Measurements from ENCODE around the gene GPHB5. TPM values are rescaled to one million over a fixed set of nuclear protein-coding genes. Genes with fewer than 3 reads are reported as not detected.
"Not testable (repeated sequence)": the region's sequence is repeated elsewhere in the genome, so short reads cannot be mapped to it uniquely, and the experiment has no call there.

The GPHB5 gene
- total RNA-seq, 1 donor: not detected

DNA sequence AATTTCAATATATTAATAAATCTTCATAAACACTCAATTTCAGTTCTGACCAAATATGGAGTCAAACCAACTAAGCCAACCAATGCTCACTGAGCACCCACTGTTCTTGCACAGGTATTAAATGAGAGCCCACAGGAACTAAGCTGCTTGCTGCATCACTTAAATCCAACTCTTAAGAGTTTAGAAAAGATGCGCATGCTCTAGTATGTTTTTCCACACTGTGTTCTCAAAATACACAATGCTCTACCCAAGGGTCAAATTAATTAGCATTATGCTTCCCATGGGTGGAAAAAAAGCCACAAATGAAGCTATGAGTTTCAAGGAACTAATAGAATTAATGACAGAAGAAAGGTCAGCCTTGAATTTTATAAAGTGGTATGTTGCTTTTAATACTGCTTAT, 3.7 kb upstream of the GPHB5 start:
- no peak for TF ChIP-seq CTCF (IDR thresholded peaks at IDR 0.05; ENCODE audit: insufficient read depth, low read depth, low read length)
- DNase-seq (ENCODE audit: low read depth): no peak
- no peak overlapping the region for H3K4me3 ChIP-seq (ENCODE audit: low read depth, low read length)

DNA sequence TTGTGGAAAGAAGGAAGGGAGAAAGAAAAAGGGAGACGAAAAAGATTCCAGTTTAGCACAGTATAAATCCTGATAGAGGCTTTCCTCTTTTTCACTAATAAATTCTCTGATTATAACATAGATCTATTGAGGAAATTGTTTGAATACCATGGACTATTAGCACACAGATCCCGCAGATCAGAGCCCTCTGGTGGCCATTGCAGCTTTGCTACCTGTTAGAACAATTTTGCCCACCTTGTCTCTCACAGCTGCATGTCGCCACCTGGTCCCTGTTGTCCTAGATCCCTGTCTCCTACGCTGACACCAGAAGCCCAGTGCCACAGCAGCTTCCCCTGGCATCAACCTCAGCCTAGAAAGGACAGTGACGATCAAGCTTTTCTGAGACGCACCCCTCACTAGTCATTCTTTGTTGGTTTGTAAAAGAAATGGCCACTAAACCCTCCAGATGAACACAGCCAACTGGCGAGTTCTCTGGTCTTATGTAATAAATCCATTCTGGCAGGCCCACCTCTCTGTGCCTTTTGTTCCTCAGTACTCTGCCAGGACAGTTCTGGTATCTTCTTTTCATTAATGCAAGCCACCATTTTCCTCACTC, 9.9 kb downstream of the GPHB5 start:
- H3K4me3 ChIP-seq (ENCODE audit: low read depth, low read length): no peak overlapping the region
- TF ChIP-seq CTCF (IDR thresholded peaks at IDR 0.05; ENCODE audit: insufficient read depth, low read depth, low read length): peak; percentile 47
- peak; percentile 5 for DNase-seq (ENCODE audit: low read depth)

DNA sequence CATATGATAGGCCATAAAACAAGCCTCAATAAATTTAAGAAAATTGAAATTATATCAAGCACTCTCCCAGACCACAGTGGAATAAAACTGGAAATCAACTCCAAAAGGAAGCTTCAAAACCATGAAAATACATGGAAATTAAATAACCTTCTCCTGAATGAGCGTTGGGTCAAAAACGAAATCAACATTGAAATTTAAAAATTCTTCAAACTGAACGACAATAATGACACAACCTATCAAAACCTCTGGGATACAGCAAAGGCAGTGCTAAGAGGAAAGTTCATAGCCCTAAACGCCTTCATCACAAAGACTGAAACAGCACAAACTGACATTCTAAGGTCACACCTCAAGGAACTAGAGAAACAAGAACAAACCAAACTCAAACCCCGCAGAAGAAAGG, 14.3 kb downstream of the GPHB5 start:
- H3K4me3 ChIP-seq (ENCODE audit: low read depth, low read length); DNase-seq (ENCODE audit: low read depth): not testable (repeated sequence)

DNA sequence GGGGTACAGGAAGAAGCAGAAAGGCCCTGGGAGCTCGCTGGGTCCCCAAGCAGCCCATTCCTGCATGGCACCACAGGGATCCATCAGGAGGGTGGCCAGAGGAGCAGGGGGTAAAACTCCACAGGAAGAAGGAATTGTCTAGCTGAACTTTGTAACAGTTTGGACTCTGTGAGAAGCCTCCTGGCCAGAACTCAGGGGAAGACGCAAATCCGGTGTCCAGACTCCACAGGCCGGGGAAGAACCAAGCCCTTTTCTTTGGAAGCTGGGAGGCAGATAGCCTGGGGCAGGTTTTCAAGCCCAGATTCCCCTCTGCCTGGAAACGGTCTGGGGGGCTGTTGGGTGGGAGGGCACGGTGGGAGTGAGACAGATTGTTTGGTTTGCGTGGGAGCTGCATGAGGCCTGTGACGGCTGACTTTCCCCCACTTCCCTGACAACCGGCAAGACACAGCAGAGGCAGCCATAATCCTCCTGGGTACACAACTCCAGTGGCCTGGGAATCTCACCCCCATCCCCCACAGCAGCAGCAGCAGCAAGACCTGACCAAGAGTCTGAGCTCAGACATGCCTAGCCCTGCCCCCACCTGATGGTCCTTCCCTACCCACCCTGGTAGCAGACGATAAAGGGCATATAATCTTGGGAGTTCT, 16.7 kb downstream of the GPHB5 start:
- no peak overlapping the region for H3K4me3 ChIP-seq (ENCODE audit: low read depth, low read length)
- no peak for TF ChIP-seq CTCF (IDR thresholded peaks at IDR 0.05; ENCODE audit: insufficient read depth, low read depth, low read length)
- no peak for DNase-seq (ENCODE audit: low read depth)

- TF ChIP-seq CTCF (IDR thresholded peaks at IDR 0.05; ENCODE audit: insufficient read depth, low read depth, low read length): no peak
- no peak for DNase-seq (ENCODE audit: low read depth)
- H3K4me3 ChIP-seq (ENCODE audit: low read depth, low read length): no peak overlapping the region
Measured at GRCh38 chr14:63300854-63301253, 17.9 kb downstream of the GPHB5 start.

DNA sequence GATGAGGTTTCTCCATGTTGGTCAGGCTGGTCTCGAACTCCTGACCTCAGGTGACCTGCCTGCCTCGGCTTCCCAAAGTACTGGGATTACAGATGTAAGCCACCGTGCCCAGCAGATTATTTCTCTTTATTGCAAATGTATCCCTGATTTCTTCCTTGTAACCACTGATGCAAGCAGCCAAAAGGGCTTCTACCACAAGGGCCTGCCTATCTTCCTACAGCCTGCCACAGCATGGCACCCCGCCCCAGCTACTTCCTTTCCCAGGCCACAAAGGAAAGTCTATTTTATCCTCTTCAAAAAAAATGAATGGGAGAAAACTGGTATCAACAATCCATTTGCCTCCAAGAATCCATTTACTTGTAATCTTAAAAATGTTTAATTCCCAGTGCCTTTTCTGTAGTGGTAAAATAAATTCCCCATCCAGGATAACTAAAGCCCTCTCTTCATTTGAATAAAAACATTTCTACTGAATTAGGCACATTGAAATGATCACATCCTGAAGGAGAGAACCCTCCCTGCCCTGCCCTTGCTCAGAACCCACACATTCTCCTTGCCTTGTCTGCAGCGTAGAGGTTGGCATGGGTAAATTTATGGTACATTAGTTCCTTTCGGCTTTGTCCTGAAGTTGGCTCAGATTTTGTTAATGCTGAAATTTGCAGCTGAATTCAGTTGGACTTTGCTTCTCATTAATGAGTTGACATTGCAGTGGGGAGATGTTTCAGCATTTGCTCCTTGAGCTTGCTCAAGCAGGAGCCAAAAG, 19.2 kb downstream of the GPHB5 start:
- TF ChIP-seq CTCF (IDR thresholded peaks at IDR 0.05; ENCODE audit: insufficient read depth, low read depth, low read length): no peak

DNA sequence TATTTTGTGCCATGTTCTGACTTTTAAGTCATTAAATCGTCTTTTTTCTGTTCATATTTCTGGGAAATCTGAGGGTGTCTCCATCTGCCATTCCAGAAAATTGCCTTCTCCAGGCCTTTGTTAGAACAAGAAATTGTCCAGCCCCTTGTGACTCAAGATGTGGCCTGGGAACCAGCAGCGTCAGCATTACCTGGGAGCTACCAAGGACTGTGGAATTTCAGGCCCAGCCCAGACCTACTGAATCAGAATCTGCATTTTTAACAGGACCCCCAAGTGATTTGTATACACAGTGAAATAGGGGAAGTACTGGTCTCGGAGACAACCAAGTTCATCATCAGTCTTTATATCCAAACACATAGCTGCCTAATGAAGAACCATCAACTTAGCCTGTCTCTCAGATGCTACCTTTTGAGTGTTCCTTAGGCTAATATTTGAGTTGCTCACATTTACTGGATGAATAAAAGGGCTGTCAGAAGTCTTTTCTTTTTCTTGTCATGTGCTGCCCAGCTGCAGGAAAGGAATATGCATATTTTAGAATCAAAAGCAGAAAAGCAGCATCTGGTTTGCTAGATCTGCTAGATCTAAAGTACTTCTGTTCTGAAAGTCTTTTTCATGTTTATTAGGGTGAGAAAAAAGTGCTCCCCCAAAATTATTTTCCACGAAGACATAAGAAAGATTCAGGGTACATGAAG, 21.2 kb downstream of the GPHB5 start:
- no peak for DNase-seq (ENCODE audit: low read depth)
- no peak overlapping the region for H3K4me3 ChIP-seq (ENCODE audit: low read depth, low read length)
- TF ChIP-seq CTCF (IDR thresholded peaks at IDR 0.05; ENCODE audit: insufficient read depth, low read depth, low read length): no peak

More for the DNA sequence above, 19.2 kb downstream of the GPHB5 start:
- H3K4me3 ChIP-seq (ENCODE audit: low read depth, low read length): no peak overlapping the region
- DNase-seq (ENCODE audit: low read depth): no peak
